GM20431 (cell line): Measurements from ENCODE around the gene FMNL2.

Experiments used
- in situ Hi-C: fragments of 300-500 bp; cut with MseI, MboI; formaldehyde crosslinking; loops from one replicate; pipeline ENCODE4 v1.15.0; 2020; ENCODE audit warnings: low sequenced_read_pairs; ENCODE audit not compliant: unreplicated experiment

Gene FMNL2

GRCh38 chr2:152541712-152542111, 206.7 kb downstream of the FMNL2 start:
- in situ Hi-C loops = no loop called here

GRCh38 chr2:152542337-152542994, 207.5 kb downstream of the FMNL2 start:
- in situ Hi-C loops = no loop called here

- in situ Hi-C loops = no loop called here
These were observed 208.1 kb downstream of the FMNL2 start for GRCh38 chr2:152542995-152543481.

GRCh38 chr2:152543717-152544116, 208.7 kb downstream of the FMNL2 start:
- in situ Hi-C loops = no loop called here

- in situ Hi-C loops = no loop called here
These were observed 209.7 kb downstream of the FMNL2 start for GRCh38 chr2:152544638-152545037.

GRCh38 chr2:152546230-152546837, 211.4 kb downstream of the FMNL2 start:
- in situ Hi-C loops = no loop called here

GRCh38 chr2:152548111-152548875, 213.3 kb downstream of the FMNL2 start:
- in situ Hi-C loops = no loop called here

GRCh38 chr2:152548996-152549395, 214.0 kb downstream of the FMNL2 start:
- in situ Hi-C loops = no loop called here

GRCh38 chr2:152549423-152549822, 214.4 kb downstream of the FMNL2 start:
- in situ Hi-C loops = no loop called here

GRCh38 chr2:152550386-152550785, 215.4 kb downstream of the FMNL2 start:
- in situ Hi-C loops = no loop called here

- in situ Hi-C loops = no loop called here
These were observed 217.9 kb downstream of the FMNL2 start for GRCh38 chr2:152552888-152553287.

- in situ Hi-C loops = no loop called here
These were observed 218.5 kb downstream of the FMNL2 start for GRCh38 chr2:152553518-152553917.

GRCh38 chr2:152555048-152555447, 220.1 kb downstream of the FMNL2 start:
- in situ Hi-C loops = no loop called here

- in situ Hi-C loops = no loop called here
These were observed 221.5 kb downstream of the FMNL2 start for GRCh38 chr2:152556506-152556905.

- in situ Hi-C loops = no loop called here
These were observed 222.4 kb downstream of the FMNL2 start for GRCh38 chr2:152557273-152557888.

- in situ Hi-C loops = no loop called here
These were observed 223.4 kb downstream of the FMNL2 start for GRCh38 chr2:152558158-152558984.

GRCh38 chr2:152559008-152559407, 224.0 kb downstream of the FMNL2 start:
- in situ Hi-C loops = no loop called here

GRCh38 chr2:152560166-152560565, 225.2 kb downstream of the FMNL2 start:
- in situ Hi-C loops = no loop called here

GRCh38 chr2:152560873-152561595, 226.1 kb downstream of the FMNL2 start:
- in situ Hi-C loops = no loop called here
